ENCODE data around the gene KLF9. TPM values are rescaled to one million over a fixed set of nuclear protein-coding genes. Genes with fewer than 3 reads are reported as not detected.

Gene KLF9
- total and polyA plus RNA-seq, 9 donors, result 15.1 to 171 (median 59.0) TPM

- Histone ChIP-seq H3K27me3 (no peaks in the 10 kb centered on the region), H3K4me1 (ENCODE audit: insufficient read depth) (peaks cover 45% of the 10 kb centered on the region), H3K4me3 (peak overlapping the region; percentile 3), H3K27ac (peak overlapping the region; percentile 39 to 69), H3K36me3 (no peaks in the 10 kb centered on the region), H3K9me3 (no peaks in the 10 kb centered on the region)
- intact Hi-C loops (cut with DNase I), result loop anchor here in 2 of 4 donors (10.0 kb wide), 2 partner anchors 52 to 152 kb away; partner anchors contain the start of gene SMC5 (in 1 of the 2)
- TF ChIP-seq CTCF (IDR thresholded peaks at IDR 0.05) (no peak), POLR2A (IDR thresholded peaks at IDR 0.05) (no peak), EP300 (IDR thresholded peaks at IDR 0.05) (no peak)
- WGBS, 3 donors, result 5% methylated on average over 6 of the region's 6 CpGs
- peak in 2 of 5 donors; percentile 45 to 49 for DNase-seq
Measured at GRCh38 chr9:70406434-70406862, 8.0 kb downstream of the KLF9 start.

DNA sequence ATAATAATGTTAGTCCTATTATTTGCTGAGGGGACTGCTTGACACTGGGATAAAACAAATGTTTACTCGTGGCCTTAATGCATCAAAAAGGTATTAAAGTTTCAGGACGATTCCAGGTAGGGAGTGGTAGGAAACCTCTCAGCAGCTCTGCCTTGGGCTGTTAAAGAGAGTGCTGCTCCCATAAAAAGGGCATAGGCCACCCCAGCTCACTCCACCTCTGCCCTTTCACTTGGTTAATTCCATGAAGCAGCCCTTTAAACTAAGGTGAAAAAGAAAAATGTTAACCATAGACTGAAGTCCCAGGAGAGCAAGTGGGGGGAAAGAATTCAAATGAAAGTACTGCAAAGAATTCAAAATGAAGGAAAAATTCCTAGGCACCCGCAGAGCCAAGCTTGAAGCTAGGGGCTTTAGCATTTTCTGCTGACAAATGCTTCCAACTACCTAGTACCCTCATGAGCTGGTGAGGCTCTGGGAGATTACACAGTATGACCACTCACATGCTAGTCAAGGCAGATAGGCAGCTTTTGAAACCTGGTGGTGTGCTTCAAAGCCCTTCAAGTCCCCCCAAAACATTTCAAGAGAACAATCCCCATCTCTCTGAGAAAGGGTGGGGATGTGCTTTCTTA is 8.5 kb downstream of the KLF9 start:
- intact Hi-C loops (cut with DNase I), result loop anchor here in 2 of 4 donors (10.0 kb wide), 2 partner anchors 51 to 151 kb away; partner anchors contain the start of gene SMC5 (in 1 of the 2)
- peak overlapping the region; percentile 39 to 69 for H3K27ac ChIP-seq
- H3K27me3 ChIP-seq, result no peaks in the 10 kb centered on the region
- H3K4me3 ChIP-seq, result peak overlapping the region; percentile 3
- DNase-seq, result peak in 1 of 5 donors; percentile 16
- TF ChIP-seq EP300 (IDR thresholded peaks at IDR 0.05), result no peak
- no peak for TF ChIP-seq POLR2A (IDR thresholded peaks at IDR 0.05)
- no peak for TF ChIP-seq CTCF (IDR thresholded peaks at IDR 0.05)
- no peaks in the 10 kb centered on the region for H3K36me3 ChIP-seq
- 41 to 58% (median 56%) methylated on average over 3 of the region's 3 CpGs for WGBS, 3 donors
- H3K9me3 ChIP-seq, result no peaks in the 10 kb centered on the region
- peaks cover 48% of the 10 kb centered on the region for H3K4me1 ChIP-seq (ENCODE audit: insufficient read depth)

DNA sequence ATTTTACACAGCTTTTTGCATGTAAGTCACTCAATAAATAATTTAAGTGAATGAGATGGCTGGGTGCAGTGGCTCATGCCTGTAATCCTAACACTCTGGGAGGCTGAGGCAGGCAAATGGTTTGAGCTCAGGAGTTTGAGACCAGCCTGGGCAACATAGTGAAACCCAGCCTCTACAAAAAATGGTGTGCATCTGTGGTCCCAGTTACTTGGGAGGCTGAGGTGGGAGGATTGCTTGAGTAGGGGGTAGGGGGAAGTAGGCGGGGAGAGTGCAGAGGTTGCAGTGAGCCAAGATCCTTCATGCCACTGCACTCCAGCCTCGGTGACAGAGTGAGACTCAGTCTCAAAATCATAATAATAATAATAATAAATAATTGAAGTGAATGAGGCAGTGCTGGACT is 10.2 kb downstream of the KLF9 start:
- Histone ChIP-seq H3K27ac (peak overlapping the region in 1 of 2 donors; percentile 69), H3K27me3 (no peaks in the 10 kb centered on the region), H3K9me3 (no peaks in the 10 kb centered on the region), H3K4me3 (no peak overlapping the region), H3K36me3 (no peaks in the 10 kb centered on the region), H3K4me1 (ENCODE audit: insufficient read depth) (peaks cover 54% of the 10 kb centered on the region)
- intact Hi-C loops (cut with DNase I), result loop anchor here in 2 of 4 donors (10.0 kb wide), 2 partner anchors 49 to 149 kb away; partner anchors contain the start of gene SMC5 (in 1 of the 2)
- no peak for TF ChIP-seq CTCF (IDR thresholded peaks at IDR 0.05)
- TF ChIP-seq EP300 (IDR thresholded peaks at IDR 0.05), result no peak
- TF ChIP-seq POLR2A (IDR thresholded peaks at IDR 0.05), result no peak
- WGBS, 3 donors, result 53 to 62% (median 59%) methylated on average over 2 of the region's 2 CpGs
- DNase-seq, result peak in 1 of 5 donors; percentile 13

GRCh38 chr9:70403618-70404025 is 10.8 kb downstream of the KLF9 start:
- Histone ChIP-seq H3K4me3 (no peak overlapping the region), H3K4me1 (ENCODE audit: insufficient read depth) (peaks cover 56% of the 10 kb centered on the region), H3K27me3 (no peaks in the 10 kb centered on the region), H3K27ac (peak overlapping the region in 1 of 2 donors; percentile 69), H3K9me3 (no peaks in the 10 kb centered on the region), H3K36me3 (no peaks in the 10 kb centered on the region)
- TF ChIP-seq POLR2A (IDR thresholded peaks at IDR 0.05) (no peak), CTCF (IDR thresholded peaks at IDR 0.05) (no peak), EP300 (IDR thresholded peaks at IDR 0.05) (no peak)
- intact Hi-C loops (cut with DNase I), result loop anchor here in 2 of 4 donors (10.0 kb wide), 2 partner anchors 49 to 149 kb away; partner anchors contain the start of gene SMC5 (in 1 of the 2)
- DNase-seq, result peak in 2 of 5 donors; percentile 20 to 37
- 28 to 41% (median 33%) methylated on average over 4 of the region's 4 CpGs for whole genome bisulfite sequencing, 3 donors

All from ovary (tissue), 9 donors.